HepG2 (cell line): ENCODE data around the gene ACADSB. TPM values are rescaled to one million over a fixed set of nuclear protein-coding genes. Genes with fewer than 3 reads are reported as not detected.

Experiments used
- ATAC-seq: fragments of 200-7000 bp; cut with Tn5 transposase; 3 replicates; pipeline ENCODE4 v1.9.1; 2020; ENCODE audit warnings: mild to moderate bottlenecking, moderate library complexity
- BruUV-seq: library from RNA; stranded (reverse); fragments of 400-500 nt; replicated peaks from 2 replicates; lab custom pipeline; 2021; lab: Mats Ljungman, UMichigan
- CTCF ChIA-PET: fragments of 300-600 bp; formaldehyde crosslinking; extraction: SDS; loops from one replicate; lab custom pipeline; 2021; ENCODE audit warnings: low total read pairs, inconsistent platforms, low intra/inter-chr PET ratio; lab: Yijun Ruan, JAX
- POLR2A ChIA-PET: fragments of 350-600 bp; sonication (Branson Sonifier 250); formaldehyde crosslinking; loops from one replicate; lab custom pipeline; 2020; ENCODE audit warnings: antibody characterized with exemption, inconsistent platforms; lab: Yijun Ruan, JAX
- DNase-seq: peaks from one replicate; pipeline ENCODE4 v3.0.0-alpha.2; 2015; ENCODE audit warnings: low spot score
- FAIRE-seq: peaks from 3 replicates; lab custom pipeline; 2011; peaks lifted over from hg19 to GRCh38; lab: Jason Lieb, UNC
- H2AFZ ChIP-seq: one replicate; pipeline ENCODE4 v1.6.1; 2011; ENCODE audit warnings: low read length, inconsistent platforms
- H3K27ac ChIP-seq: fragments of 300-600 bp; 3 replicates; pipeline ENCODE4 v1.8.0; 2011; ENCODE audit warnings: mixed run types, mild to moderate bottlenecking, mixed read lengths, low read length, inconsistent platforms; ENCODE audit not compliant: insufficient read depth; ENCODE audit errors: extremely low read length
- H3K27me3 ChIP-seq, 2 experiments: fragments of 200-600 bp in 1 of 2; 2 replicates in 1 of 2; 3 replicates in 1 of 2; pipeline versions ENCODE4 v1.6.0 to v1.8.0; 2011; ENCODE audit warnings: low read length in 2 of 2, mild to moderate bottlenecking in 2 of 2, moderate library complexity in 2 of 2, inconsistent platforms in 1 of 2; ENCODE audit not compliant: insufficient read depth in 2 of 2, control insufficient read depth in 1 of 2
- H3K36me3 ChIP-seq, 2 experiments: fragments of 200-600 bp in 1 of 2; replicated peaks in 1 of 2; 2 replicates in 1 of 2; 3 replicates in 1 of 2; pipeline versions ENCODE4 v1.5.1 to v1.8.0; 2011; ENCODE audit warnings: low read length in 2 of 2, inconsistent platforms in 1 of 2; ENCODE audit not compliant: insufficient read depth in 2 of 2, control insufficient read depth in 1 of 2
- H3K4me1 ChIP-seq: 2 replicates; pipeline ENCODE4 v1.5.1; 2012; ENCODE audit warnings: low read length, inconsistent platforms; ENCODE audit not compliant: insufficient read depth
- H3K4me2 ChIP-seq: 2 replicates; pipeline ENCODE4 v1.6.0; 2011; ENCODE audit warnings: low read depth, low read length, inconsistent platforms
- H3K4me3 ChIP-seq, 3 experiments: fragments of 200-600 bp in 1 of 3; sonication (generic), shearing (Covaris generic) in 1 of 3; replicated peaks in 1 of 3; 2 replicates each; pipeline ENCODE4 v1.5.1; 2011 to 2016; ENCODE audit warnings: low read length in 3 of 3, inconsistent platforms in 2 of 3, low read depth in 2 of 3, mild to moderate bottlenecking in 2 of 3, control low read depth in 1 of 3, mixed read lengths in 1 of 3; ENCODE audit not compliant: insufficient read depth in 1 of 3
- H3K79me2 ChIP-seq: one replicate; pipeline ENCODE4 v1.6.1; 2011; ENCODE audit warnings: low read length, inconsistent platforms; ENCODE audit not compliant: insufficient read depth
- H3K9ac ChIP-seq: 2 replicates; pipeline ENCODE4 v1.6.0; 2011; ENCODE audit warnings: mild to moderate bottlenecking, low read depth, low read length, inconsistent platforms; ENCODE audit not compliant: insufficient read depth
- H3K9me3 ChIP-seq: 2 replicates; pipeline ENCODE4 v1.5.1; 2012; ENCODE audit warnings: mild to moderate bottlenecking, low read length
- H4K20me1 ChIP-seq: 2 replicates; pipeline ENCODE4 v1.6.0; 2011; ENCODE audit warnings: inconsistent platforms, mild to moderate bottlenecking, low read length, moderate library complexity; ENCODE audit not compliant: insufficient read depth
- CBX1 ChIP-seq: IDR thresholded peaks from one replicate; pipeline ENCODE4 v1.6.1; 2016; ENCODE audit warnings: antibody characterized with exemption, low read depth
- LRRFIP1 ChIP-seq: sonication (generic); formaldehyde crosslinking; conservative IDR thresholded peaks from 2 replicates; pipeline ENCODE4 v1.4.0; 2020; ENCODE audit warnings: missing genetic modification reagents
- NFYB ChIP-seq: sonication (generic); formaldehyde crosslinking; IDR thresholded peaks from 2 replicates; pipeline ENCODE4 v1.4.0; 2020; ENCODE audit warnings: missing genetic modification reagents
- POLR2G ChIP-seq: fragments of 200-400 bp; formaldehyde crosslinking; IDR thresholded peaks from 2 replicates; pipeline ENCODE4 v1.6.1; 2018; ENCODE audit warnings: mild to moderate bottlenecking, low read depth, low read length, moderate library complexity
- SNRNP70 ChIP-seq: fragments of 200-400 bp; formaldehyde crosslinking; IDR thresholded peaks from 2 replicates; pipeline ENCODE4 v1.6.1; 2017; ENCODE audit warnings: mild to moderate bottlenecking, low read depth, low read length, moderate library complexity
- YEATS2 ChIP-seq: sonication (generic); formaldehyde crosslinking; IDR thresholded peaks from 2 replicates; pipeline ENCODE4 v1.4.0; 2020; ENCODE audit warnings: missing genetic modification reagents, borderline replicate concordance
- ZMYM4 ChIP-seq: sonication (generic); formaldehyde crosslinking; IDR thresholded peaks from 2 replicates; pipeline ENCODE4 v1.8.1; 2023; ENCODE audit warnings: mild to moderate bottlenecking, missing genetic modification reagents
- ZNF350 ChIP-seq: sonication (generic); formaldehyde crosslinking; IDR thresholded peaks from 2 replicates; pipeline ENCODE4 v1.4.0; 2020; ENCODE audit warnings: mild to moderate bottlenecking, low read depth, missing genetic modification reagents, borderline replicate concordance
- WGBS: methylation state at CpG from one replicate; pipeline ENCODE4 v1.1.6; 2017; ENCODE audit warnings: low lambda C conversion rate; 5-methylcytosine and 5-hydroxymethylcytosine counted together
- in situ Hi-C: cut with HindIII; loops from 2 replicates; pipeline ENCODE4 v1.10.0; 2017; ENCODE audit warnings: low pct_unique_long_range_greater_than_20kb; ENCODE audit not compliant: extremely low pct_ligation_motif_present
- intact Hi-C: fragments of 100-400 bp; cut with micrococcal nuclease; formaldehyde crosslinking; loops from one replicate; pipeline ENCODE4 v1.10.0; 2022; ENCODE audit not compliant: unreplicated experiment
- polyA plus RNA-seq, 8 experiments: library from polyadenylated mRNA; depleted of rRNA in 3 of 8; stranded (reverse) in 7 of 8; unstranded in 1 of 8; fragments of >200 nt; fragmentation: Illumina TruSeq in 4 of 8; extraction: Trizol in 4 of 8; gene quantifications; 2 replicates each; pipeline versions ENCODE4 v1.2.1 to v1.2.3, GENCODE V29; 2011 to 2016; ENCODE audit warnings: low read depth in 4 of 8, missing spikeins in 1 of 8, mixed read lengths in 1 of 8; ENCODE audit not compliant: insufficient read depth in 1 of 8
- total RNA-seq, 5 experiments: library from RNA; depleted of rRNA; stranded (reverse); fragments of >200 nt; fragmentation: Illumina TruSeq; extraction: Trizol; gene quantifications; 2 replicates each; pipeline ENCODE4 v1.2.3, GENCODE V29; 2016; ENCODE audit warnings: low read depth in 1 of 5
- TF ChIP-seq, protein P1 (sequence below): fragments of 450-650 bp; IDR thresholded peaks from 2 replicates; pipeline ENCODE4 v1.6.1; 2016
- TF ChIP-seq, protein P2 (sequence below), 2 experiments: IDR thresholded peaks; 2 replicates each; pipeline ENCODE4 v1.6.1; 2011 to 2012; ENCODE audit warnings: low read length in 2 of 2, borderline replicate concordance in 1 of 2, low read depth in 1 of 2, mild to moderate bottlenecking in 1 of 2, moderate library complexity in 1 of 2

Gene ACADSB
- total and polyA plus RNA-seq, 2 of the 13 experiments (the other 11 are each of a cell fraction or from before 2014, with no cell fraction given), result 80.0 to 87.6 TPM

GRCh38 chr10:123061865-123062264 lies 53.1 kb downstream of the ACADSB start:
- H2AFZ ChIP-seq, result no peak overlapping the region
- no peaks in the 10 kb centered on the region for H4K20me1 ChIP-seq
- H3K9me3 ChIP-seq, result no peaks in the 10 kb centered on the region
- no peak for DNase-seq
- no peak overlapping the region for H3K4me3 ChIP-seq
- no peak overlapping the region for H3K27ac ChIP-seq
- H3K36me3 ChIP-seq, result 0 out of 5 replicates have a peak, but pooled peaks cover 0 to 1% of the 10 kb centered on the region in 2 experiments
- 5% methylated on average over 2 of the region's 2 CpGs for WGBS
- in situ Hi-C loops, result no loop called here
- TF ChIP-seq CBX1 (no peak), POLR2G (no peak), SNRNP70 (no peak), LRRFIP1 (CRISPR knock-in tag) (no peak), NFYB (CRISPR knock-in tag) (no peak), ZMYM4 (CRISPR knock-in tag) (no peak), ZNF350 (CRISPR knock-in tag) (no peak), YEATS2 (CRISPR knock-in tag) (no peak)
- TF ChIP-seq, protein P1, sequence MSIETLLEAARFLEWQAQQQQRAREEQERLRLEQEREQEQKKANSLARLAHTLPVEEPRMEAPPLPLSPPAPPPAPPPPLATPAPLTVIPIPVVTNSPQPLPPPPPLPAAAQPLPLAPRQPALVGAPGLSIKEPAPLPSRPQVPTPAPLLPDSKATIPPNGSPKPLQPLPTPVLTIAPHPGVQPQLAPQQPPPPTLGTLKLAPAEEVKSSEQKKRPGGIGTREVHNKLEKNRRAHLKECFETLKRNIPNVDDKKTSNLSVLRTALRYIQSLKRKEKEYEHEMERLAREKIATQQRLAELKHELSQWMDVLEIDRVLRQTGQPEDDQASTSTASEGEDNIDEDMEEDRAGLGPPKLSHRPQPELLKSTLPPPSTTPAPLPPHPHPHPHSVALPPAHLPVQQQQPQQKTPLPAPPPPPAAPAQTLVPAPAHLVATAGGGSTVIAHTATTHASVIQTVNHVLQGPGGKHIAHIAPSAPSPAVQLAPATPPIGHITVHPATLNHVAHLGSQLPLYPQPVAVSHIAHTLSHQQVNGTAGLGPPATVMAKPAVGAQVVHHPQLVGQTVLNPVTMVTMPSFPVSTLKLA, result no peak
- TF ChIP-seq, protein P2, sequence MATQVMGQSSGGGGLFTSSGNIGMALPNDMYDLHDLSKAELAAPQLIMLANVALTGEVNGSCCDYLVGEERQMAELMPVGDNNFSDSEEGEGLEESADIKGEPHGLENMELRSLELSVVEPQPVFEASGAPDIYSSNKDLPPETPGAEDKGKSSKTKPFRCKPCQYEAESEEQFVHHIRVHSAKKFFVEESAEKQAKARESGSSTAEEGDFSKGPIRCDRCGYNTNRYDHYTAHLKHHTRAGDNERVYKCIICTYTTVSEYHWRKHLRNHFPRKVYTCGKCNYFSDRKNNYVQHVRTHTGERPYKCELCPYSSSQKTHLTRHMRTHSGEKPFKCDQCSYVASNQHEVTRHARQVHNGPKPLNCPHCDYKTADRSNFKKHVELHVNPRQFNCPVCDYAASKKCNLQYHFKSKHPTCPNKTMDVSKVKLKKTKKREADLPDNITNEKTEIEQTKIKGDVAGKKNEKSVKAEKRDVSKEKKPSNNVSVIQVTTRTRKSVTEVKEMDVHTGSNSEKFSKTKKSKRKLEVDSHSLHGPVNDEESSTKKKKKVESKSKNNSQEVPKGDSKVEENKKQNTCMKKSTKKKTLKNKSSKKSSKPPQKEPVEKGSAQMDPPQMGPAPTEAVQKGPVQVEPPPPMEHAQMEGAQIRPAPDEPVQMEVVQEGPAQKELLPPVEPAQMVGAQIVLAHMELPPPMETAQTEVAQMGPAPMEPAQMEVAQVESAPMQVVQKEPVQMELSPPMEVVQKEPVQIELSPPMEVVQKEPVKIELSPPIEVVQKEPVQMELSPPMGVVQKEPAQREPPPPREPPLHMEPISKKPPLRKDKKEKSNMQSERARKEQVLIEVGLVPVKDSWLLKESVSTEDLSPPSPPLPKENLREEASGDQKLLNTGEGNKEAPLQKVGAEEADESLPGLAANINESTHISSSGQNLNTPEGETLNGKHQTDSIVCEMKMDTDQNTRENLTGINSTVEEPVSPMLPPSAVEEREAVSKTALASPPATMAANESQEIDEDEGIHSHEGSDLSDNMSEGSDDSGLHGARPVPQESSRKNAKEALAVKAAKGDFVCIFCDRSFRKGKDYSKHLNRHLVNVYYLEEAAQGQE (IDR thresholded peaks at IDR 0.05; ENCODE audit: borderline replicate concordance in 1 of 2, low read depth in 1 of 2, low read length in 2 of 2), result no peak
- H3K4me2 ChIP-seq, result no peak overlapping the region
- BruUV-seq, result no TSS peak
- H3K79me2 ChIP-seq, result no peaks in the 10 kb centered on the region
- ChIA-PET CTCF (no interaction called here), POLR2A (no interaction called here)
- peaks cover 0 to 5% of the 10 kb centered on the region in 2 experiments; a peak in 1 of 5 replicates for H3K27me3 ChIP-seq
- no peaks in the 10 kb centered on the region for H3K4me1 ChIP-seq
- no peak overlapping the region for H3K9ac ChIP-seq
- ATAC-seq, result peak; percentile 70; the same call in 2 of the 3 replicates
- intact Hi-C loops, result no loop called here
- no peak for FAIRE-seq
